GM19324 (cell line): ENCODE measurements around the gene GTPBP6.
A peak's percentile ranks its signal among the peaks of the same experiment; 100 is the strongest.

Experiments
- ATAC-seq: cut with Tn5 transposase; IDR thresholded peaks from one replicate; pipeline ENCODE4 v1.9.1; 2021; ENCODE audit warnings: mild to moderate bottlenecking, moderate library complexity; ENCODE audit not compliant: unreplicated experiment, low FRiP score

The GTPBP6 gene

GRCh38 chrX:318739-319578 lies at the start of gene GTPBP6:
Gene GTPBP6, minus strand, starts transcription at chrX:318796. Its CDS starts 9 bp downstream, at chrX:318787.
- ATAC-seq = peak; percentile 92

- ATAC-seq = no peak
Observed at GRCh38 chrX:367866-368265, 49.3 kb upstream of the GTPBP6 start.

GRCh38 chrX:367349-367748 lies 48.8 kb upstream of the GTPBP6 start:
- ATAC-seq = no peak

GRCh38 chrX:363621-364375 lies 45.2 kb upstream of the GTPBP6 start:
- ATAC-seq = no peak

GRCh38 chrX:362937-363620 lies 44.5 kb upstream of the GTPBP6 start:
- no peak for ATAC-seq

GRCh38 chrX:362351-362750 lies 43.8 kb upstream of the GTPBP6 start:
- ATAC-seq = no peak

- ATAC-seq = no peak
Observed at GRCh38 chrX:361231-362145, 42.9 kb upstream of the GTPBP6 start.

GRCh38 chrX:360496-361150 lies 42.0 kb upstream of the GTPBP6 start:
- ATAC-seq = no peak

GRCh38 chrX:358651-359143 lies 40.1 kb upstream of the GTPBP6 start:
- no peak for ATAC-seq

- no peak for ATAC-seq
Observed at GRCh38 chrX:357693-358471, 39.3 kb upstream of the GTPBP6 start.

- no peak for ATAC-seq
Observed at GRCh38 chrX:357035-357692, 38.6 kb upstream of the GTPBP6 start.

GRCh38 chrX:356385-357034 lies 37.9 kb upstream of the GTPBP6 start:
- ATAC-seq = no peak

GRCh38 chrX:355329-356050 lies 36.9 kb upstream of the GTPBP6 start:
- no peak for ATAC-seq

GRCh38 chrX:353566-354535 lies 35.3 kb upstream of the GTPBP6 start:
- no peak for ATAC-seq

GRCh38 chrX:352582-353314 lies 34.2 kb upstream of the GTPBP6 start:
- ATAC-seq = no peak
